ENCODE measurements around the gene ASTN1.

ASTN1 gene

GRCh38 chr1:176905648-176906047, 258.9 kb downstream of the ASTN1 start:
- DNase-seq, result no peak

- no peak for DNase-seq
Observed at GRCh38 chr1:176904057-176904751, 260.3 kb downstream of the ASTN1 start.

- DNase-seq, result no peak
Observed at GRCh38 chr1:176903474-176903873, 261.0 kb downstream of the ASTN1 start.

GRCh38 chr1:176899321-176899720, 265.2 kb downstream of the ASTN1 start:
- DNase-seq, result no peak

GRCh38 chr1:176897350-176898236, 266.9 kb downstream of the ASTN1 start:
- no peak for DNase-seq

GRCh38 chr1:176896216-176896615, 268.3 kb downstream of the ASTN1 start:
- no peak for DNase-seq

- DNase-seq, result no peak
Observed at GRCh38 chr1:176894450-176894849, 270.1 kb downstream of the ASTN1 start.

- DNase-seq, result no peak
Observed at GRCh38 chr1:176893625-176894352, 270.7 kb downstream of the ASTN1 start.

GRCh38 chr1:176888471-176889032, 276.0 kb downstream of the ASTN1 start:
- no peak for DNase-seq

GRCh38 chr1:176885751-176886150, 278.8 kb downstream of the ASTN1 start:
- DNase-seq, result no peak

- no peak for DNase-seq
Observed at GRCh38 chr1:176885341-176885740, 279.2 kb downstream of the ASTN1 start.

GRCh38 chr1:176884911-176885310, 279.6 kb downstream of the ASTN1 start:
- no peak for DNase-seq

GRCh38 chr1:176884286-176884685, 280.2 kb downstream of the ASTN1 start:
- DNase-seq, result no peak

- no peak for DNase-seq
Observed at GRCh38 chr1:176880955-176881595, 283.4 kb downstream of the ASTN1 start.

- no peak for DNase-seq
Observed at GRCh38 chr1:176879784-176880620, 284.5 kb downstream of the ASTN1 start.

GRCh38 chr1:176878750-176879536, 285.6 kb downstream of the ASTN1 start:
- DNase-seq, result no peak

GRCh38 chr1:176877557-176877956, 287.0 kb downstream of the ASTN1 start:
- no peak for DNase-seq

GRCh38 chr1:176876966-176877515, 287.5 kb downstream of the ASTN1 start:
- DNase-seq, result no peak

GRCh38 chr1:176869577-176869976, 294.9 kb downstream of the ASTN1 start:
- DNase-seq, result no peak

GRCh38 chr1:176866011-176866714, 298.3 kb downstream of the ASTN1 start:
- DNase-seq, result no peak

Data from NCI-H1436 treated with DMSO at 0.1 percent for 48 hours (cell line).